ENCODE data around the gene ZNF674.
A peak's percentile ranks its signal among the peaks of the same experiment; 100 is the strongest.

Gene ZNF674

GRCh38 chrX:46545111-46546005, at the start of gene ZNF674:
Gene ZNF674 (minus strand): TSS chrX:46545421. CDS start chrX:46542087, 3,334 bp downstream.
- DNase-seq = peak; percentile 93

GRCh38 chrX:46589977-46590723, 44.9 kb upstream of the ZNF674 start:
- no peak for DNase-seq

- DNase-seq = no peak
These were observed 43.0 kb upstream of the ZNF674 start for GRCh38 chrX:46588263-46588662.

DNA sequence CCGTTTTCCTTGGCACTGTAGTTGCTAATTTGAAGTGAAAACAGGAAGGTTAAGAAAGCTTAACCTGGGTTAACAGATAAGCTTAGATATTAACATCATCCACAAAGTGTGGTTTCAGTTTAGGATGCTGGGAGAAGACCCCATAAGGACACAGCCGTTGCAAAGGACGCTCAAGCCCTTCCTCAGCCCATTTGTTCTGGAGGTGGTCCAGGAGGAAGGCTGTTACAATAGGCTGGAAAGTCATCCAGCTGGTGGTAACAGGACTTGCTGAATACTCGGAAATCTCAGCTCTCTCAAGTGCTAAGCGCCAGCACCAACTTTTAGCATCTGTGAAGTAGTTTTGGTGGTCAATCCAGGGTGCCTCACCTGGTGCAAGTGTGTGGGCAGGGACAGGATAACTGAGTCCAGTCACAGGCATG, 42.5 kb upstream of the ZNF674 start:
- no peak for DNase-seq

GRCh38 chrX:46587158-46587557, 41.9 kb upstream of the ZNF674 start:
- DNase-seq = no peak

GRCh38 chrX:46584736-46585135, 39.5 kb upstream of the ZNF674 start:
- DNase-seq = no peak

DNA sequence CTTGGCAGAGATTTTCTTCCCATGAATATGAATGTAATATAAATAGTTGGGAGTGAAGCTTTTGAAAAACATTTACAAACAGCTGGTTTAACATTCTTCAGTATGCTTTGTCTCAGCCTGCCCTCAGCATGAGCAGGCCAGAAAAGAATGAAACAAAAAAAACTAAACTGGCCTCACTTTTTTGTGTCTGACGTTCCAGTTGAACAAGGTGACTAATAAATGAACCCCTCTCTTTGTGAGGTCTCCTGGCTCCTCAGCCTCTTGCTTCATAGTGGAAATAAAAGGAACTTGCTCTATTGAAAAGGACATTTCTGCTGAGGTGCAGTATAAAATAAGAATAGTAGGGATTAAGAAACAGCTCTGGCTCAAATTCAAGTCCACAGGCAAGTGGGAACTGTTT, 37.7 kb upstream of the ZNF674 start:
- no peak for DNase-seq

- no peak for DNase-seq
These were observed 37.1 kb upstream of the ZNF674 start for GRCh38 chrX:46582325-46582724.

DNA sequence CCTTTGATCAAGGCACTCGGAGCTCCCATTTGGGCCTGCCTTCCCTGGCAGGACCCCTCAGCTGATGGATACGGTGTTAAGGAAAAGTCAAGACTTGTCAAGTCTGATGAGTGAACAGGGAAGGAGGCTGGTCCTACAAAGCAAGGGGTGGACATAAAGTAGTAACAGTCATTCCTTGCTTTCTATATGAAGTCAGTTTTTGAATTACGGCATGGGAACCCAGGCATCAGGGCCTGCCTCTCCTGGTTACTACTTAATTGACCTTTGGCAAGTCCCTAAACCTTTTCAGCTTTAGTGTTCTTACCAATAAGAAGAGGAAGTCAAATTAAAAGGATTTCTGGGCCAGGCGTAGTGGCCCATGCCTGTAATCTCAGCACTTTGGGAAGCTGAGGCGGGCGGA, 35.4 kb upstream of the ZNF674 start:
- DNase-seq = no peak

- no peak for DNase-seq
These were observed 34.0 kb upstream of the ZNF674 start for GRCh38 chrX:46579250-46579649.

DNA sequence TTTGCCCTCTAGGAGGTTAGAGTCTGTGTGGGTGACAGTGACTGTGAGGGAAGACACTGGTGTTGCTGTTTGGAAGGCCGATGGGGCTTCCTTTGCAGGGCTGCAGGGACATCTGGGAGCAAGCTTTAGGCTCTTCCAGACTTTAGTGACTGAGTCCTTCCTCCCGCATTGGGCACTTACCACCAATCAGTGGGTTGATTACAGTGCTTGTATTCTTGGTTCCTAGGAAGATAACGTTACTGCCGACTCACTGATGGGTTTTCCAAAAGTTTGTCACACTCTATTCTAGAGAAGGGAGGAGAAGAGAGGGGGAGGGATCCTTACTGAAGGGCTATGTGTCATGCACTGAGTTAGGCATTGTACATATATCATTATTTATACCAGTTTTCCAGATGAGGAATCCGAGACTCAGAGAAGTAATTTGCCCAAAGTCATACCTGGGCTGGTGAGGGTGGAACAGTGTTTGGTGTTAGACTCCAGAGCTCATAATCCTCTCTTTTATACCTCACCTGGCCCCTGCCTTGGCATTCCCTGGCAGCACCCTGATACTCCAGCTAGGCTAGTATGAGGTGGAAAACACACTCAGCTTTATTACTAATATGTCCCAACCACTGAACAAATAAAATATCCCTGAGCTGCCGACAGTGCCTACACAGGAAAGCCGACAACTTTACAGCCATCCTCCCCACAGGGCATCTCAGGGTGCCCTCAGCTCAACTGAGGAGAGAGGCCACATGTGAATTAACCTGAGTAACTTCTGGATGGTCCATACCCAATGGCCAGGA, 32.2 kb upstream of the ZNF674 start:
- no peak for DNase-seq

- DNase-seq = no peak
These were observed 31.2 kb upstream of the ZNF674 start for GRCh38 chrX:46576458-46576857.

DNA sequence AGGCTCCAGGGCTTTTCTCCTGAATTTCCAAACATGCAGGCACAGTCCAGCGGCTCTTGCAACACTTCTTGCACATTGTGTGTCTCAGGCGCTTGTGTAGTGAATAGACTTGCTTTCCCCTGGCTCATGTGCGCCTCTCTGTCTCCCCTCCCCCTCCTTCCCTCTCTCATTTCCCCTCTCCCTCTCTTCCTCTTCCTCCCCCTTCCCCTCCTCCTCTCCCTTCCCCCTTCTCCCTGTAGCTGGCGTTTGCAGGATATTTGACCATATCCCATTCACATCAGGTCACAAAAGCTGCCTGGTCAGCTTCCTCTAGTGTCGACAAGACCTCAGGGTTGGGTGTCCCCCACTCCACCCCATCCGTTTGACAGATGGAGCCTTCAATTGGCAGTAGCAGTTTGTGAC, 30.8 kb upstream of the ZNF674 start:
- no peak for DNase-seq

DNA sequence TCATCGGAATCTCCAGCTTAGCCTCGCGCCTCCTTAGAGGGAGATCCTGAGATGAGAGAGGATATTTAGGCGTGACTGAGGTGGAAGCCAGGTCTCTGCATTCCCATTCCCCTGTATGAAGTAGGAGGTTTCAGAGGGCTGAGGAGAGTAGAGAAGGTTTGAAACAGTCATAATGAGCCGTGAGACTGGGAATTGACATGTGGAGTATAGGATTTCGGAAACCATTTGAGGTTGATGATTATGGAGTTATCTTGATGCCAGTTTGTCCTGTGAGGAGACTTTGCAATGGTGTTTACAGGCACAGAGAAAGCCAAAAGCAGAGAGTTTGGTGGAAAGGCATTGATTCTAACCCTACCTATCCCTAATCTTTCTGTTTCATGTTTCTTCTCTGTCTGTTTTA, 30.4 kb upstream of the ZNF674 start:
- no peak for DNase-seq

GRCh38 chrX:46574774-46575381, 29.7 kb upstream of the ZNF674 start:
- DNase-seq = peak; percentile 9

DNA sequence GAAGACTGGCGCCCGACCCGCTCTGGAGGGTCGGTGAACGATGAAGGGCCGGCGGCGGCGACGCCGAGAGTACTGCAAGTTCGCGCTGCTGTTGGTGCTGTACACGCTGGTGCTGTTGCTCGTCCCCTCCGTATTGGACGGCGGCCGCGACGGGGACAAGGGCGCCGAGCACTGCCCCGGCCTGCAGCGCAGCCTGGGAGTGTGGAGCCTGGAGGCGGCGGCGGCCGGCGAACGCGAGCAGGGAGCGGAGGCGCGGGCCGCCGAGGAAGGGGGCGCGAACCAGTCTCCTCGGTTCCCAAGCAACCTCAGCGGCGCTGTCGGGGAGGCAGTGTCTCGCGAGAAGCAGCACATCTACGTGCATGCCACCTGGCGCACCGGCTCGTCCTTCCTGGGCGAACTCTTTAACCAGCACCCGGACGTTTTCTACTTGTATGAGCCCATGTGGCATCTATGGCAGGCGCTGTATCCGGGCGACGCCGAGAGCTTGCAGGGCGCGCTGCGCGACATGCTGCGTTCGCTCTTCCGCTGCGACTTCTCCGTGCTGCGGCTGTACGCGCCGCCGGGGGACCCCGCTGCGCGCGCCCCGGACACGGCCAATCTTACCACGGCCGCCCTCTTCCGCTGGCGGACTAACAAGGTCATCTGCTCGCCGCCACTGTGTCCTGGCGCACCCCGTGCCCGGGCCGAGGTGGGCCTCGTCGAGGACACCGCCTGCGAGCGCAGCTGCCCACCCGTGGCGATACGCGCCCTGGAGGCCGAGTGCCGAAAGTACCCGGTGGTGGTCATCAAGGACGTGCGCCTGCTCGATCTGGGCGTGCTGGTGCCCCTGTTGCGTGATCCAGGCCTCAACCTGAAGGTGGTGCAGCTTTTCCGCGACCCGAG, 28.9 kb upstream of the ZNF674 start:
- DNase-seq = peak; percentile 71

GRCh38 chrX:46573331-46573891, 28.2 kb upstream of the ZNF674 start, which contains the start of gene CHST7:
Gene CHST7 (plus strand): TSS chrX:46573765. CDS start chrX:46573932, 167 bp downstream.
- peak; percentile 53 for DNase-seq

- no peak for DNase-seq
These were observed 27.2 kb upstream of the ZNF674 start for GRCh38 chrX:46572340-46572936.

DNA sequence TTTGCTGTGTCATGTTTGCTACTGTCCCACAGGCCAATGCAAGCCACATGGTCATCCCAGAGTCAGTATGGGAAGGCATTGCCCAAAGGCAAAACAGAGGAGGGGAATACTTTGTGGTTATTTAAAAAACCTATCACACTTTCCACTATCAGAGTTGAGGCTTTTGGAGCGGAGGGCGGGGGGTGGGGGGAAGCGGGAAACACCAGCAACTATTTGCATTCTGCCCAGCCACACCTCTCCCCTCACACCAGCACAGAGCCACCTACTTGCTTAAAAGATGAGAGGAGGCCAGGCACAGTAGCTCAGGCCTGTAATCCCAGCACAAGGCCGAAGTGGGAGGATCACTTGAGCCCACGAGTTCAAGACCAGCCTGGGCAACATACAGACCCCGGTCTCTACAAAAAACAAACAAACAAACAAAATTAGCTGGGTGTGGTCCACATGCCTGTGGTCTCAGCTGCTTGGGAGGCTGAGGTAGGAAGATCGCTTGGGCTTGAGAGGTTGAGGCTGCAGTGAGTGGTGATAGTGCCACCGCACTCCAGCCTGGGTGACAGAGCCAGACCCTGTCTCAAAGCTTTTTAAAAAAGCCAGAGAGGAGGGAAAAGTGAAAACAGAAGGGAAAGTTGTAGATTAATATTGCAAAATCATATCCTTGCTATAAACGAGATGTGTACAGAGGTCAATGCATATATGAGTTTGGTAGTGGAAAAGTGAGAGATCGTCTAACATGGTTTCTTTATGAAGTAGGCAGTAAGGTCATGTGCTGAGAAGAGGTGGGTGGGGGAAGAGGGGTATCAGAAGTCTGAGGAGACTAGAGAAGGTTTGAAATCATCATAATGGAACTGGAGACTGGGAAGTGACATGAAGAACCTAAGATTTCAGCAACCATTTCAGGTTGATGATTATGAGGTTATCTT, 26.5 kb upstream of the ZNF674 start:
- DNase-seq = no peak

DNA sequence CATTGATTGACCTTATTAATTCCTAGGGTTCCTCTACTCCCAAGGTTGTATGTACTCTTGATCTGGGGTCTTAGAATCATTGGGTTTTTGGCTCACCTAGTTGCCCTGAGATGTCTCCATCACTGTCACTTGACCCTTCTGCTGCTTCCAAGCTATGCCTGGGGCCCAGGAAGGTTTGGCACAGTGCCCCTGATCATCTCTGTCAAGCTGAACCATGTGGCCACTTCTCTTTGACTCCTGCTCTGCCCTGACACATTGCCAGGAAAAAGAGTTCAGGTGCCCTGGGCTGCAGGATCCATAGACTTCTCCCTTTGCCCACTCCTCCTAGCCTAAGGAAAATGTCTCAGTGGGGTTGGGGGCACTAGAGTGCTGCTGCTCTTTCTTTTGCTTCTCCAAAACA, 24.4 kb upstream of the ZNF674 start:
- no peak for DNase-seq
